DND-41 (cell line): ENCODE measurements around the gene AATF.

Source experiments
- ATAC-seq: fragments of 200-7000 bp; cut with Tn5 transposase; 3 replicates; pipeline ENCODE4 v1.9.1; 2021; ENCODE audit warnings: low read depth; ENCODE audit not compliant: insufficient read depth
- DNase-seq: peaks from one replicate; pipeline ENCODE4 v3.0.0-alpha.2; 2020
- H2AFZ ChIP-seq: 2 replicates; pipeline ENCODE4 v1.6.0; 2012; ENCODE audit warnings: low read depth, low read length
- H3K27ac ChIP-seq: 2 replicates; pipeline ENCODE4 v1.5.1; 2012; ENCODE audit warnings: low read length, inconsistent platforms
- H3K27me3 ChIP-seq: fragments of 200-600 bp; sonication (generic); 2 replicates; pipeline ENCODE4 v1.6.0; 2012; ENCODE audit warnings: low read length, mild to moderate bottlenecking, inconsistent platforms; ENCODE audit not compliant: insufficient read depth, poor library complexity
- H3K36me3 ChIP-seq: 2 replicates; pipeline ENCODE4 v1.5.1; 2012; ENCODE audit warnings: low read length, inconsistent platforms; ENCODE audit not compliant: insufficient read depth
- H3K4me1 ChIP-seq: 2 replicates; pipeline ENCODE4 v1.5.1; 2012; ENCODE audit warnings: mild to moderate bottlenecking, low read length; ENCODE audit not compliant: insufficient read depth
- H3K4me2 ChIP-seq: 2 replicates; pipeline ENCODE4 v1.6.0; 2012; ENCODE audit warnings: mild to moderate bottlenecking, moderate library complexity, low read length, inconsistent platforms; ENCODE audit not compliant: insufficient read depth
- H3K4me3 ChIP-seq, 2 experiments: fragments of 200-600 bp in 1 of 2; shearing (Covaris generic) in 1 of 2; 2 replicates each; pipeline ENCODE4 v1.5.1; 2012 to 2016; ENCODE audit warnings: inconsistent platforms in 2 of 2, low read length in 2 of 2, mild to moderate bottlenecking in 2 of 2, low read depth in 1 of 2, moderate library complexity in 1 of 2
- H3K79me2 ChIP-seq: 2 replicates; pipeline ENCODE4 v1.6.0; 2012; ENCODE audit warnings: low read length, inconsistent platforms; ENCODE audit not compliant: insufficient read depth
- H3K9ac ChIP-seq: 2 replicates; pipeline ENCODE4 v1.6.0; 2012; ENCODE audit warnings: low read depth, mild to moderate bottlenecking, inconsistent platforms, low read length, moderate library complexity
- H3K9me3 ChIP-seq: 2 replicates; pipeline ENCODE4 v1.5.1; 2012; ENCODE audit warnings: low read length, moderate library complexity, mild to moderate bottlenecking, inconsistent platforms; ENCODE audit not compliant: insufficient read depth, severe bottlenecking
- H4K20me1 ChIP-seq: 2 replicates; pipeline ENCODE4 v1.6.0; 2012; ENCODE audit warnings: low read length; ENCODE audit not compliant: insufficient read depth
- EZH2 ChIP-seq: IDR thresholded peaks from 3 replicates; pipeline ENCODE4 v1.6.1; 2012; ENCODE audit warnings: borderline replicate concordance, low read depth, mild to moderate bottlenecking, moderate library complexity, low read length, inconsistent platforms; ENCODE audit not compliant: severe bottlenecking
- TF ChIP-seq, protein P1 (sequence below): IDR thresholded peaks from 2 replicates; pipeline ENCODE4 v1.5.1; 2012; ENCODE audit warnings: borderline replicate concordance, low read length, moderate library complexity, mild to moderate bottlenecking; ENCODE audit not compliant: poor library complexity, severe bottlenecking; ENCODE audit errors: extremely low read depth

AATF gene

GRCh38 chr17:36979565-36979941 lies 30.8 kb downstream of the AATF start:
- no peak for ATAC-seq
- no peak for DNase-seq
- TF ChIP-seq EZH2, result no peak
- TF ChIP-seq, protein P1, sequence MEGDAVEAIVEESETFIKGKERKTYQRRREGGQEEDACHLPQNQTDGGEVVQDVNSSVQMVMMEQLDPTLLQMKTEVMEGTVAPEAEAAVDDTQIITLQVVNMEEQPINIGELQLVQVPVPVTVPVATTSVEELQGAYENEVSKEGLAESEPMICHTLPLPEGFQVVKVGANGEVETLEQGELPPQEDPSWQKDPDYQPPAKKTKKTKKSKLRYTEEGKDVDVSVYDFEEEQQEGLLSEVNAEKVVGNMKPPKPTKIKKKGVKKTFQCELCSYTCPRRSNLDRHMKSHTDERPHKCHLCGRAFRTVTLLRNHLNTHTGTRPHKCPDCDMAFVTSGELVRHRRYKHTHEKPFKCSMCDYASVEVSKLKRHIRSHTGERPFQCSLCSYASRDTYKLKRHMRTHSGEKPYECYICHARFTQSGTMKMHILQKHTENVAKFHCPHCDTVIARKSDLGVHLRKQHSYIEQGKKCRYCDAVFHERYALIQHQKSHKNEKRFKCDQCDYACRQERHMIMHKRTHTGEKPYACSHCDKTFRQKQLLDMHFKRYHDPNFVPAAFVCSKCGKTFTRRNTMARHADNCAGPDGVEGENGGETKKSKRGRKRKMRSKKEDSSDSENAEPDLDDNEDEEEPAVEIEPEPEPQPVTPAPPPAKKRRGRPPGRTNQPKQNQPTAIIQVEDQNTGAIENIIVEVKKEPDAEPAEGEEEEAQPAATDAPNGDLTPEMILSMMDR, result no peak
- Histone ChIP-seq H3K27ac (no peak overlapping the region), H3K4me3 (no peak overlapping the region), H3K36me3 (peaks cover 23% of the 10 kb centered on the region), H2AFZ (no peak overlapping the region), H4K20me1 (peaks cover 13% of the 10 kb centered on the region; the same call in 1 of the 2 replicates), H3K9me3 (no peaks in the 10 kb centered on the region), H3K9ac (no peak overlapping the region), H3K79me2 (peaks cover 94% of the 10 kb centered on the region), H3K4me2 (no peak overlapping the region), H3K4me1 (no peaks in the 10 kb centered on the region), H3K27me3 (no peaks in the 10 kb centered on the region)

- H3K79me2 ChIP-seq, result peaks cover 90% of the 10 kb centered on the region
- H3K27me3 ChIP-seq, result no peaks in the 10 kb centered on the region
- TF ChIP-seq, protein P1, result no peak
- TF ChIP-seq EZH2, result no peak
- no peak overlapping the region for H2AFZ ChIP-seq
- H3K4me3 ChIP-seq, result no peak overlapping the region
- H3K4me1 ChIP-seq, result no peaks in the 10 kb centered on the region
- no peak for ATAC-seq
- no peak overlapping the region for H3K4me2 ChIP-seq
- H4K20me1 ChIP-seq, result peaks cover 16% of the 10 kb centered on the region; the same call in 1 of the 2 replicates
- H3K9me3 ChIP-seq, result no peaks in the 10 kb centered on the region
- no peak for DNase-seq
- no peak overlapping the region for H3K9ac ChIP-seq
- peaks cover 26% of the 10 kb centered on the region for H3K36me3 ChIP-seq
- no peak overlapping the region for H3K27ac ChIP-seq
These were observed 31.6 kb downstream of the AATF start for GRCh38 chr17:36980280-36980761.

GRCh38 chr17:36983618-36984017 lies 34.9 kb downstream of the AATF start:
- Histone ChIP-seq H3K9ac (no peak overlapping the region), H3K4me3 (no peak overlapping the region), H3K36me3 (peaks cover 54% of the 10 kb centered on the region), H3K27ac (no peak overlapping the region), H4K20me1 (peaks cover 10% of the 10 kb centered on the region; the same call in 1 of the 2 replicates), H3K79me2 (peaks cover 65% of the 10 kb centered on the region), H3K9me3 (no peaks in the 10 kb centered on the region), H3K4me2 (no peak overlapping the region), H3K27me3 (no peaks in the 10 kb centered on the region), H2AFZ (no peak overlapping the region), H3K4me1 (no peaks in the 10 kb centered on the region)
- TF ChIP-seq, protein P1, result no peak
- TF ChIP-seq EZH2, result no peak
- DNase-seq (no peak), ATAC-seq (no peak)

DNA sequence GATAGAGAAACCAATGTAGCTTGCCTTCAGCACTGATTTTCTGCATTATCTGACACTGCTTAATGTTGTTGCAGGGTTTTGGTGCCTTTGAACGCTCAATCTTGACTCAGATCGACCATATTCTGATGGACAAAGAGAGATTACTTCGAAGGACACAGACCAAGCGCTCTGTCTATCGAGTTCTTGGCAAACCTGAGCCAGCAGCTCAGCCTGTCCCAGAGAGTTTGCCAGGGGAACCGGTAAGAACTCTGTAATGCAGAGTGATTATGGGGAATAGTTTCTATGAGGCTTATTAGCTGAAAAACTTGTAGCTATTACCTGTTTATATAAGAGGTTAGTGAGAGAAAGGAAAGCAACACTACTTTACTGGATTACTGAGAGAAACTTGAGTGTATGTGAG lies 40.4 kb downstream of the AATF start:
- TF ChIP-seq EZH2, result no peak
- TF ChIP-seq, protein P1, result no peak
- peaks cover 18% of the 10 kb centered on the region for H4K20me1 ChIP-seq
- H3K4me2 ChIP-seq, result no peak overlapping the region
- no peak for DNase-seq
- H2AFZ ChIP-seq, result no peak overlapping the region
- no peak overlapping the region for H3K9ac ChIP-seq
- no peaks in the 10 kb centered on the region for H3K27me3 ChIP-seq
- H3K4me1 ChIP-seq, result no peaks in the 10 kb centered on the region
- H3K4me3 ChIP-seq, result no peak overlapping the region
- peaks cover 19% of the 10 kb centered on the region for H3K79me2 ChIP-seq
- H3K36me3 ChIP-seq, result peaks cover 89% of the 10 kb centered on the region
- ATAC-seq, result no peak
- no peak overlapping the region for H3K27ac ChIP-seq
- no peaks in the 10 kb centered on the region for H3K9me3 ChIP-seq
